IMR-90 (cell line): ENCODE data around the gene DDOST. TPM values are rescaled to one million over a fixed set of nuclear protein-coding genes. Genes with fewer than 3 reads are reported as not detected.

Experiments used
- ATAC-seq: fragments of 200-7000 bp; cut with Tn5 transposase; 2 replicates; pipeline ENCODE4 v1.9.1; 2020; ENCODE audit warnings: low read depth, mild to moderate bottlenecking, moderate library complexity
- BruUV-seq: library from RNA; stranded (reverse); fragments of 400-500 nt; replicated peaks from 2 replicates; lab custom pipeline; 2021; lab: Mats Ljungman, UMichigan
- CTCF ChIA-PET: fragments of 300-600 bp; formaldehyde crosslinking; extraction: SDS; loops from one replicate; lab custom pipeline; 2021; ENCODE audit warnings: antibody characterized with exemption; lab: Yijun Ruan, JAX
- POLR2A ChIA-PET: fragments of 300-600 bp; sonication (Branson Sonifier 250); formaldehyde crosslinking; loops from one replicate; lab custom pipeline; 2022; ENCODE audit warnings: antibody characterized with exemption; ENCODE audit not compliant: unreplicated experiment; lab: Charles Lee
- DNase-seq: peaks from one replicate; pipeline ENCODE4 v3.0.0; 2013
- H2AFZ ChIP-seq: replicated peaks from 2 replicates; pipeline ENCODE3; 2013; ENCODE audit warnings: low read length, mild to moderate bottlenecking; ENCODE audit not compliant: poor library complexity
- H2AK5ac ChIP-seq: 2 replicates; pipeline ENCODE4 v1.6.1; 2013; ENCODE audit warnings: low read depth, low read length, inconsistent platforms
- H2AK9ac ChIP-seq: replicated peaks from 2 replicates; pipeline ENCODE3; 2013; ENCODE audit warnings: mild to moderate bottlenecking, low read depth, low read length, moderate library complexity; ENCODE audit not compliant: poor library complexity
- H2BK120ac ChIP-seq: 2 replicates; pipeline ENCODE4 v1.6.1; 2013; ENCODE audit warnings: low read depth, low read length, inconsistent platforms
- H2BK15ac ChIP-seq: 3 replicates; pipeline ENCODE4 v1.6.1; 2013; ENCODE audit warnings: low read depth, low read length, inconsistent platforms
- H2BK20ac ChIP-seq: 2 replicates; pipeline ENCODE4 v1.6.1; 2013; ENCODE audit warnings: low read depth, mild to moderate bottlenecking, inconsistent platforms, low read length, moderate library complexity
- H2BK5ac ChIP-seq: 2 replicates; pipeline ENCODE4 v1.6.1; 2013; ENCODE audit warnings: mild to moderate bottlenecking, low read depth, low read length, inconsistent platforms; ENCODE audit not compliant: poor library complexity, severe bottlenecking
- H3K14ac ChIP-seq: replicated peaks from 2 replicates; pipeline ENCODE4 v1.6.1; 2013; ENCODE audit warnings: low read depth, low read length, inconsistent platforms
- H3K18ac ChIP-seq: 2 replicates; pipeline ENCODE4 v1.6.1; 2013; ENCODE audit warnings: low read depth, low read length, control low read depth
- H3K23ac ChIP-seq: 2 replicates; pipeline ENCODE4 v1.6.1; 2013; ENCODE audit warnings: low read depth, low read length, inconsistent platforms
- H3K27ac ChIP-seq: 2 replicates; pipeline ENCODE4 v1.5.1; 2013; ENCODE audit warnings: mild to moderate bottlenecking, control low read depth, low read length; ENCODE audit not compliant: insufficient read depth
- H3K27me3 ChIP-seq: 2 replicates; pipeline ENCODE4 v1.6.1; 2013; ENCODE audit warnings: low read length; ENCODE audit not compliant: control insufficient read depth, insufficient read depth
- H3K36me3 ChIP-seq: 2 replicates; pipeline ENCODE4 v1.6.1; 2013; ENCODE audit warnings: low read length, mixed read lengths; ENCODE audit not compliant: control insufficient read depth, insufficient read depth
- H3K4ac ChIP-seq: 2 replicates; pipeline ENCODE4 v1.6.1; 2013; ENCODE audit warnings: low read depth, low read length, inconsistent platforms
- H3K4me1 ChIP-seq: 2 replicates; pipeline ENCODE4 v1.6.1; 2013; ENCODE audit warnings: low read length, mixed read lengths; ENCODE audit not compliant: control insufficient read depth, insufficient read depth
- H3K4me2 ChIP-seq: 2 replicates; pipeline ENCODE4 v1.6.1; 2013; ENCODE audit warnings: low read depth, mild to moderate bottlenecking, control low read depth, low read length, moderate library complexity
- H3K4me3 ChIP-seq: 2 replicates; pipeline ENCODE4 v1.5.1; 2013; ENCODE audit warnings: low read depth, mild to moderate bottlenecking, control low read depth, low read length, moderate library complexity; ENCODE audit not compliant: insufficient read depth
- H3K56ac ChIP-seq: 2 replicates; pipeline ENCODE4 v1.6.1; 2013; ENCODE audit warnings: low read length, inconsistent platforms; ENCODE audit not compliant: insufficient read depth; ENCODE audit errors: extremely low read depth
- H3K79me1 ChIP-seq, 2 experiments: 2 replicates each; pipeline ENCODE4 v1.6.1; 2013; ENCODE audit warnings: low read length in 2 of 2, inconsistent platforms in 1 of 2, low read depth in 1 of 2
- H3K9ac ChIP-seq: 2 replicates; pipeline ENCODE4 v1.6.1; 2013; ENCODE audit warnings: low read depth, low read length, control low read depth
- H3K9me1 ChIP-seq: 2 replicates; pipeline ENCODE4 v1.6.1; 2013; ENCODE audit warnings: low read length, inconsistent platforms; ENCODE audit not compliant: insufficient read depth
- H3K9me3 ChIP-seq: 2 replicates; pipeline ENCODE4 v1.6.1; 2013; ENCODE audit warnings: low read length; ENCODE audit not compliant: control insufficient read depth, insufficient read depth
- H4K20me1 ChIP-seq: 2 replicates; pipeline ENCODE4 v1.6.1; 2013; ENCODE audit warnings: low read length, inconsistent platforms; ENCODE audit not compliant: insufficient read depth
- H4K5ac ChIP-seq: 2 replicates; pipeline ENCODE4 v1.6.1; 2013; ENCODE audit warnings: mild to moderate bottlenecking, low read depth, low read length, control low read depth
- H4K8ac ChIP-seq, 2 experiments: 2 replicates each; pipeline ENCODE4 v1.6.1; 2013; ENCODE audit warnings: low read depth in 2 of 2, low read length in 2 of 2, control low read depth in 1 of 2, inconsistent platforms in 1 of 2
- H4K91ac ChIP-seq: 2 replicates; pipeline ENCODE4 v1.6.1; 2013; ENCODE audit warnings: low read depth, low read length, inconsistent platforms; ENCODE audit not compliant: insufficient read depth
- BHLHE40 ChIP-seq: fragments of 150-350 bp; IDR thresholded peaks from 2 replicates; pipeline ENCODE4 v1.6.1; 2016; ENCODE audit warnings: mild to moderate bottlenecking, low read depth, low read length
- CEBPB ChIP-seq: IDR thresholded peaks from 2 replicates; pipeline ENCODE4 v1.6.1; 2012; ENCODE audit warnings: low read depth, low read length, improper control_type of control experiment
- CTCF ChIP-seq: conservative IDR thresholded peaks from 2 replicates; pipeline ENCODE4 v1.5.1; 2012; ENCODE audit warnings: mild to moderate bottlenecking, low read depth, low read length, improper control_type of control experiment
- ELK1 ChIP-seq: fragments of 150-350 bp; IDR thresholded peaks from 2 replicates; pipeline ENCODE4 v1.6.1; 2016; ENCODE audit warnings: low read depth, mild to moderate bottlenecking, low read length, moderate library complexity, borderline replicate concordance
- FOS ChIP-seq: fragments of 150-350 bp; IDR thresholded peaks from 2 replicates; pipeline ENCODE4 v1.6.1; 2016; ENCODE audit warnings: low read depth, low read length
- MAFK ChIP-seq: IDR thresholded peaks from 2 replicates; pipeline ENCODE4 v1.6.1; 2012; ENCODE audit warnings: low read depth, low read length, improper control_type of control experiment
- MAZ ChIP-seq: IDR thresholded peaks from 2 replicates; pipeline ENCODE4 v1.6.1; 2012; ENCODE audit warnings: low read depth, mild to moderate bottlenecking, low read length, improper control_type of control experiment, moderate library complexity, borderline replicate concordance
- MXI1 ChIP-seq: IDR thresholded peaks from 2 replicates; pipeline ENCODE4 v1.6.1; 2012; ENCODE audit warnings: low read depth, mild to moderate bottlenecking, low read length, moderate library complexity, borderline replicate concordance
- NFE2L2 ChIP-seq: fragments of 150-350 bp; IDR thresholded peaks from 2 replicates; pipeline ENCODE4 v1.6.1; 2016; ENCODE audit warnings: low read depth, mild to moderate bottlenecking, low read length
- RAD21 ChIP-seq: IDR thresholded peaks from 2 replicates; pipeline ENCODE4 v1.6.1; 2012; ENCODE audit warnings: low read length, improper control_type of control experiment
- RFX5 ChIP-seq: IDR thresholded peaks from 2 replicates; pipeline ENCODE4 v1.8.0; 2012; ENCODE audit warnings: low read depth, mild to moderate bottlenecking, low read length, moderate library complexity
- WGBS, 2 experiments: methylation state at CpG; one replicate each; pipeline versions ENCODE4 v1.1.5 to v1.1.7; 2013; ENCODE audit warnings: missing lambda C conversion rate in 2 of 2; ENCODE audit not compliant: insufficient read length in 1 of 2; ENCODE audit errors: extremely low coverage in 2 of 2; 5-methylcytosine and 5-hydroxymethylcytosine counted together
- dilution Hi-C: fragments of 300-500 bp; cut with HindIII; formaldehyde crosslinking; loops from one replicate; pipeline ENCODE4 v1.14.3; 2018; ENCODE audit warnings: low sequenced_read_pairs; ENCODE audit not compliant: unreplicated experiment
- in situ Hi-C: fragments of 300-500 bp; cut with MboI; formaldehyde crosslinking; loops from 3 replicates; pipeline ENCODE4 v1.14.3; 2019; ENCODE audit warnings: low sequenced_read_pairs, inconsistent platforms, mixed read lengths
- intact Hi-C: fragments of 100-400 bp; cut with micrococcal nuclease; formaldehyde crosslinking; loops from 2 replicates; pipeline ENCODE4 v1.10.0; 2022
- polyA plus RNA-seq, 3 experiments: library from polyadenylated mRNA; depleted of rRNA; stranded (reverse); fragments of >200 nt; gene quantifications; 2 replicates each; pipeline ENCODE4 v1.2.3, GENCODE V29; 2012; ENCODE audit warnings: low replicate concordance in 1 of 3
- total RNA-seq: library from RNA; depleted of rRNA; stranded (reverse); fragments of >200 nt; gene quantifications from 2 replicates; pipeline ENCODE4 v1.2.3, GENCODE V29; 2012
- TF ChIP-seq, protein P1 (sequence below): fragments of 150-350 bp; IDR thresholded peaks from 2 replicates; pipeline ENCODE4 v1.6.1; 2017; ENCODE audit warnings: mild to moderate bottlenecking, antibody characterized with exemption, low read length, low read depth

The DDOST gene
- total and polyA plus RNA-seq, 2 of the 4 experiments (the other 2 are of a cell fraction): 179 to 477 TPM

DNA sequence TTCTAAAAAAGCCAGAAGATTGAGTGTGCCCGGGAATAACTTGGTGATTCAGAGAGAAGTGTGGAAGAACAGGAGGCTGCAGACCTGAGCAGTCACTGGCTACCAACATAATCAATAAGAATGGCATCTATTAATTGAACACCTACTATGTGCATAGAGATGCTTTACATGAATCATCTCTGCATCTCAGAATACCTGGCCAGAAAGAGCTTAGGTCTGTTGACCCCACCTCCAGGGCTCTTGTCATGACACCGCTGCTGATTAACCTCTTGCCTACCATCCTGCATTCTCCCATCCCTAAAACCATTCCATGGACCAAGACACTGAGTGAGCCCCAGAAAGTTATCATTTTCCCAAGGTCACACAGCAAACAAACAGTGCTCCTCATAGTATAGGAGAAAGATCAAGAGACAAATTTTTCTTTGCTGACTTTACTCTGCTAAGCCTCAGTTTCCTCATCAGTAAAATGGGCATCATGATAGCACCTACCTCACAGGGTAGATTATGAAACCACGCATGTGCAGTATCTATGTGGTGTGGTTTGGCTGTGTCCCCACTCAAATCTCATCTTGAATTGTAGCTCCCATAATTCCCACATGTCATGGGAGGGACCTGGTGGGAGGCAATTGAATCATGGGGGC, 44.2 kb downstream of the DDOST start:
- peaks cover 3% of the 10 kb centered on the region; the same call in 1 of the 2 replicates for H3K27me3 ChIP-seq
- H3K4me2 ChIP-seq: peak overlapping the region; percentile 41
- H4K5ac ChIP-seq: no peak overlapping the region
- no peaks in the 10 kb centered on the region for H4K20me1 ChIP-seq
- H3K4me1 ChIP-seq: peaks cover 15% of the 10 kb centered on the region
- no peak overlapping the region for H3K27ac ChIP-seq
- peak overlapping the region in 1 of 2 experiments; percentile 80; a peak in 3 of 4 replicates for H4K8ac ChIP-seq
- H2AK9ac ChIP-seq: no peak overlapping the region
- 0 out of 2 replicates have a peak overlapping the region, but pooled peaks have one; percentile 8 for H3K9ac ChIP-seq
- no peak overlapping the region for H4K91ac ChIP-seq
- no peak overlapping the region for H3K4ac ChIP-seq
- no TSS peak for BruUV-seq
- no peak for DNase-seq
- H3K9me1 ChIP-seq: peaks cover 10% of the 10 kb centered on the region
- H3K79me1 ChIP-seq: no peaks in the 10 kb centered on the region
- H3K14ac ChIP-seq: no peak overlapping the region
- H3K18ac ChIP-seq: no peak overlapping the region
- H3K9me3 ChIP-seq: no peaks in the 10 kb centered on the region
- no peak for ATAC-seq
- peak overlapping the region; percentile 67; the same call in 1 of the 3 replicates for H2BK15ac ChIP-seq
- H2AK5ac ChIP-seq: no peak overlapping the region
- no peak overlapping the region for H3K56ac ChIP-seq
- H2BK120ac ChIP-seq: no peak overlapping the region
- in situ Hi-C loops: no loop called here
- no peaks in the 10 kb centered on the region for H3K36me3 ChIP-seq
- no peak overlapping the region for H3K4me3 ChIP-seq
- dilution Hi-C loops: no loop called here
- no peak overlapping the region for H3K23ac ChIP-seq
- peak overlapping the region; percentile 85 for H2AFZ ChIP-seq
- TF ChIP-seq CTCF (no peak), MAFK (no peak), RFX5 (no peak), NFE2L2 (no peak), RAD21 (no peak), MXI1 (no peak), FOS (no peak), BHLHE40 (no peak), MAZ (no peak), CEBPB (no peak), ELK1 (no peak)
- TF ChIP-seq, protein P1, sequence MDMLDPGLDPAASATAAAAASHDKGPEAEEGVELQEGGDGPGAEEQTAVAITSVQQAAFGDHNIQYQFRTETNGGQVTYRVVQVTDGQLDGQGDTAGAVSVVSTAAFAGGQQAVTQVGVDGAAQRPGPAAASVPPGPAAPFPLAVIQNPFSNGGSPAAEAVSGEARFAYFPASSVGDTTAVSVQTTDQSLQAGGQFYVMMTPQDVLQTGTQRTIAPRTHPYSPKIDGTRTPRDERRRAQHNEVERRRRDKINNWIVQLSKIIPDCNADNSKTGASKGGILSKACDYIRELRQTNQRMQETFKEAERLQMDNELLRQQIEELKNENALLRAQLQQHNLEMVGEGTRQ: no peak
- intact Hi-C loops: no loop called here
- no CpG with 5 or more reads among the region's 3 CpGs for WGBS, 2 experiments
- ChIA-PET POLR2A (interaction anchor here (0.6 kb wide), 1 partner anchor 43 kb away, joined by 3 read pairs; no protein-coding TSS in a partner anchor), CTCF (interaction anchor here (1.2 to 2.0 kb wide), 2 partner anchors 16 to 17 kb away, joined by 3 to 8 read pairs; partner anchors contain the start of gene PINK1)
- no peak overlapping the region for H2BK5ac ChIP-seq
- peak overlapping the region; percentile 6; the same call in 1 of the 2 replicates for H2BK20ac ChIP-seq
